Measurements from ENCODE around the gene CETN3. TPM values are rescaled to one million over a fixed set of nuclear protein-coding genes. Genes with fewer than 3 reads are reported as not detected.
A peak's percentile ranks its signal among the peaks of the same experiment; 100 is the strongest.

CETN3 gene
- total and polyA plus RNA-seq, 9 of the 15 experiments (the other 6 are each of a cell fraction or from before 2014, with no cell fraction given), result 43.3 to 113 (median 82.4) TPM

DNA sequence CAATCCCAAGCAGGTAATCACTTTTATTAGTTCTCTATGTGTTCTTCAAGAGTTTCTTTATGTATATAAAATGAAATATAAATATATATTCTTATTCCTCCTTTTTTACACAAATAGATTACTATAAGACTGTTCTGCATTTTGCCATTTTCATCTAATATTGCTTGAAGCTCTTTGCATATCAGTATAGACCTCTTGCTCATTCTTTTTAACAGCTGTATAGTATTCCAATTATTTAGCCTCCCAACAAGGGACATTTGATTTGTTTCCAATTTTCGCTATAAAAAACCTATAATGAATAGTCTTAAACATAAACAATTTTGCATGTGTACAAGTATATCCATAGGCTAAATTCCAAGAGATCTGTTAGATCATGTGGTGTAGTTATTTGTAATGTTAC is 25.2 kb downstream of the CETN3 start:
- Histone ChIP-seq H3K79me2 (ENCODE audit: control insufficient read depth, insufficient read depth, low read length) (no peaks in the 10 kb centered on the region), H3K9me3 (replicated peaks; ENCODE audit: control insufficient read depth, insufficient read depth, low read depth, low read length) (no peaks in the 10 kb centered on the region), H3K4me2 (ENCODE audit: insufficient read depth, low read length) (no peak overlapping the region), H4K20me1 (replicated peaks; ENCODE audit: control insufficient read depth, insufficient read depth, low read length) (no peaks in the 10 kb centered on the region), H3K9me1 (ENCODE audit: control insufficient read depth, insufficient read depth, low read length) (no peaks in the 10 kb centered on the region), H3K27ac (ENCODE audit: extremely low read depth, low read depth, low read length) (no peak overlapping the region), H3K27me3 (ENCODE audit: control insufficient read depth in 2 of 2, insufficient read depth in 2 of 2, low read length in 2 of 2) (no peaks in the 10 kb centered on the region; a peak in 1 of 5 replicates), H3K9ac (ENCODE audit: insufficient read depth in 1 of 2, low read depth in 2 of 2, low read length in 2 of 2) (no peak overlapping the region), H3K4me3 (no peak overlapping the region), H3K36me3 (ENCODE audit: control insufficient read depth, insufficient read depth, low read length) (no peaks in the 10 kb centered on the region), H2AFZ (ENCODE audit: low read depth, low read length) (no peak overlapping the region), H3K4me1 (replicated peaks in 1 of 2; ENCODE audit: control insufficient read depth in 2 of 2, insufficient read depth in 2 of 2, low read length in 2 of 2) (no peaks in the 10 kb centered on the region)
- intact Hi-C loops (cut with micrococcal nuclease) (no loop called here), in situ Hi-C loops (cut with MboI) (no loop called here)
- ATAC-seq (no peak), DNase-seq (ENCODE audit: extremely low read depth in 1 of 4, low spot score in 3 of 4) (no peak), FAIRE-seq (no peak)
- WGBS (ENCODE audit: insufficient coverage, low coverage, missing lambda C conversion rate), result 0% methylated on average over 1 of the region's 1 CpG
- ChIA-PET CTCF (ENCODE audit: low intra/inter-chr PET ratio) (interaction anchor here (1.0 kb wide), 1 partner anchor 119 kb away, joined by 3 read pairs; no protein-coding TSS in a partner anchor), POLR2A (no interaction called here)
- peak; percentile 63 for TF ChIP-seq RBM25 (IDR thresholded peaks at IDR 0.05; ENCODE audit: low read depth, low read length, severe bottlenecking)
- no peak for TF ChIP-seq CREM (IDR thresholded peaks at IDR 0.05; ENCODE audit: low read depth)
- TF ChIP-seq SAFB (IDR thresholded peaks at IDR 0.05; ENCODE audit: borderline replicate concordance, low read depth, low read length), result no peak
- no peak for TF ChIP-seq E2F1 (CRISPR knock-in tag; IDR thresholded peaks at IDR 0.05)
- TF ChIP-seq SIX5 (IDR thresholded peaks at IDR 0.05; ENCODE audit: borderline replicate concordance in 1 of 2, insufficient read depth in 1 of 2, low read depth in 1 of 2, low read length in 2 of 2), result no peak
- TF ChIP-seq, protein P1, sequence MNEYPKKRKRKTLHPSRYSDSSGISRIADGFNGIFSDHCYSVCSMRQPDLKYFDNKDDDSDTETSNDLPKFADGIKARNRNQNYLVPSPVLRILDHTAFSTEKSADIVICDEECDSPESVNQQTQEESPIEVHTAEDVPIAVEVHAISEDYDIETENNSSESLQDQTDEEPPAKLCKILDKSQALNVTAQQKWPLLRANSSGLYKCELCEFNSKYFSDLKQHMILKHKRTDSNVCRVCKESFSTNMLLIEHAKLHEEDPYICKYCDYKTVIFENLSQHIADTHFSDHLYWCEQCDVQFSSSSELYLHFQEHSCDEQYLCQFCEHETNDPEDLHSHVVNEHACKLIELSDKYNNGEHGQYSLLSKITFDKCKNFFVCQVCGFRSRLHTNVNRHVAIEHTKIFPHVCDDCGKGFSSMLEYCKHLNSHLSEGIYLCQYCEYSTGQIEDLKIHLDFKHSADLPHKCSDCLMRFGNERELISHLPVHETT (CRISPR knock-in tag; conservative IDR thresholded peaks at IDR 0.05 in 1 of 2, IDR thresholded peaks at IDR 0.05 in 1 of 2), result no peak
- TF ChIP-seq ZNF146 (CRISPR knock-in tag; IDR thresholded peaks at IDR 0.05; ENCODE audit: unreplicated experiment), result peak; percentile 46
- TF ChIP-seq EHMT2 (IDR thresholded peaks at IDR 0.05), result no peak
- no TSS peak for BruUV-seq (replicated peaks)

Data from K562 (cell line).